Thyroid gland (tissue), 4 donors: ENCODE measurements around the gene TPRG1. TPM values are rescaled to one million over a fixed set of nuclear protein-coding genes. Genes with fewer than 3 reads are reported as not detected.

Source experiments
- DNase-seq, 2 donors: peaks; one replicate each; pipeline ENCODE4 v3.0.0-alpha.2; 2019
- H3K27ac ChIP-seq, 3 donors: fragments of 200-600 bp; sonication (generic); 1 replicate in 2 of 3; 2 replicates in 1 of 3; pipeline ENCODE4 v1.5.1; 2016 to 2019; ENCODE audit warnings: mild to moderate bottlenecking in 1 of 3, moderate library complexity in 1 of 3
- H3K27me3 ChIP-seq: fragments of 200-600 bp; sonication (generic); one replicate; pipeline ENCODE4 v1.5.1; 2019
- H3K36me3 ChIP-seq, 2 donors: fragments of 200-600 bp; sonication (generic); one replicate each; pipeline ENCODE4 v1.5.1; 2016 to 2019
- H3K4me1 ChIP-seq, 2 donors: fragments of 200-600 bp; sonication (generic); one replicate each; pipeline ENCODE4 v1.5.1; 2017 to 2019
- H3K4me3 ChIP-seq, 3 donors: fragments of 200-600 bp; sonication (generic); replicated peaks in 1 of 3; 1 replicate in 2 of 3; 2 replicates in 1 of 3; pipeline ENCODE4 v1.5.1; 2016; ENCODE audit warnings: mild to moderate bottlenecking in 1 of 3
- H3K9me3 ChIP-seq: fragments of 200-600 bp; sonication (generic); one replicate; pipeline ENCODE4 v1.5.1; 2017
- POLR2A ChIP-seq, 2 donors: fragments of 450-650 bp; IDR thresholded peaks; one replicate each; pipeline ENCODE4 v1.6.1; 2017; ENCODE audit warnings: antibody characterized with exemption in 2 of 2, mild to moderate bottlenecking in 2 of 2, moderate library complexity in 1 of 2
- WGBS, 2 donors: methylation state at CpG; one replicate each; pipeline ENCODE4 v1.1.5; 2017; 5-methylcytosine and 5-hydroxymethylcytosine counted together
- intact Hi-C: fragments of 100-400 bp; cut with DNase I; formaldehyde crosslinking; loops from one replicate; pipeline ENCODE4 v1.15.1; 2023
- total RNA-seq, 4 donors: library from RNA; depleted of rRNA; stranded (reverse); fragments of >200 nt; gene quantifications; one replicate each; pipeline ENCODE4 v1.2.3, GENCODE V29; 2016
- TF ChIP-seq, protein P1 (sequence below), 6 experiments: fragments of 200-600 bp in 3 of 6; fragments of 450-650 bp in 3 of 6; sonication (generic) in 3 of 6; IDR thresholded peaks; one replicate each; pipeline ENCODE4 v1.5.1; 2016 to 2019; ENCODE audit warnings: antibody characterized with exemption in 6 of 6, mild to moderate bottlenecking in 2 of 6, inconsistent platforms in 1 of 6, moderate library complexity in 1 of 6

The TPRG1 gene
- total RNA-seq, 4 donors from 2014 or later, result 2.0 to 10.5 (median 5.7) TPM

DNA sequence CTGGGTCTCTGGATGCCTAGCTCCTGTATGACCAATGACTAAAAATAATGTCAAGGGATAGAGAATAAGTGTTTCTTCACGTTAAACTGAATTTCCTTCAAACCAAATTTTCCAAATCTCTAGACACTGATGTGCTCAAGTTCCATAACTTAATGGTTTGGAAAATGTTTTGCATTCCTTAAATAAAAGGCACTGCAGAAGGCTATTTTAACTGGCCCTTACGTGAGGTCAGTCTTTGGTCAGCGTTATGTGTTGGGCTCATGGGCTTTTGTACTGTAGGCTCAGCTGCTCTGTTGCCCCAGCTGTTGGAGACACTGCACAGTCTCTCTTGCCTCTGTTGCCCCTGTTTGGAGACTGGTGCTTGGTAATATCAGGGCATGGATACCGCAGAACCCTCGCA, 188.5 kb downstream of the TPRG1 start:
- Histone ChIP-seq H3K27ac (no peak overlapping the region), H3K9me3 (no peaks in the 10 kb centered on the region), H3K4me3 (no peak overlapping the region), H3K36me3 (no peaks in the 10 kb centered on the region), H3K4me1 (peaks cover 3 to 8% of the 10 kb centered on the region in 2 donors), H3K27me3 (no peaks in the 10 kb centered on the region)
- no peak for DNase-seq
- TF ChIP-seq POLR2A (IDR thresholded peaks at IDR 0.05), result no peak
- TF ChIP-seq, protein P1, sequence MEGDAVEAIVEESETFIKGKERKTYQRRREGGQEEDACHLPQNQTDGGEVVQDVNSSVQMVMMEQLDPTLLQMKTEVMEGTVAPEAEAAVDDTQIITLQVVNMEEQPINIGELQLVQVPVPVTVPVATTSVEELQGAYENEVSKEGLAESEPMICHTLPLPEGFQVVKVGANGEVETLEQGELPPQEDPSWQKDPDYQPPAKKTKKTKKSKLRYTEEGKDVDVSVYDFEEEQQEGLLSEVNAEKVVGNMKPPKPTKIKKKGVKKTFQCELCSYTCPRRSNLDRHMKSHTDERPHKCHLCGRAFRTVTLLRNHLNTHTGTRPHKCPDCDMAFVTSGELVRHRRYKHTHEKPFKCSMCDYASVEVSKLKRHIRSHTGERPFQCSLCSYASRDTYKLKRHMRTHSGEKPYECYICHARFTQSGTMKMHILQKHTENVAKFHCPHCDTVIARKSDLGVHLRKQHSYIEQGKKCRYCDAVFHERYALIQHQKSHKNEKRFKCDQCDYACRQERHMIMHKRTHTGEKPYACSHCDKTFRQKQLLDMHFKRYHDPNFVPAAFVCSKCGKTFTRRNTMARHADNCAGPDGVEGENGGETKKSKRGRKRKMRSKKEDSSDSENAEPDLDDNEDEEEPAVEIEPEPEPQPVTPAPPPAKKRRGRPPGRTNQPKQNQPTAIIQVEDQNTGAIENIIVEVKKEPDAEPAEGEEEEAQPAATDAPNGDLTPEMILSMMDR (IDR thresholded peaks at IDR 0.05), result no peak
- 81 to 84% methylated on average over 5 of the region's 5 CpGs for WGBS, 2 donors
- intact Hi-C loops, result no loop called here

- no peaks in the 10 kb centered on the region for H3K4me1 ChIP-seq
- H3K27me3 ChIP-seq, result no peaks in the 10 kb centered on the region
- 77 to 80% methylated on average over 2 of the region's 2 CpGs for WGBS, 2 donors
- intact Hi-C loops, result no loop called here
- no peak overlapping the region for H3K4me3 ChIP-seq
- H3K27ac ChIP-seq, result no peak overlapping the region
- no peaks in the 10 kb centered on the region for H3K36me3 ChIP-seq
- TF ChIP-seq, protein P1 (IDR thresholded peaks at IDR 0.05), result no peak
- TF ChIP-seq POLR2A (IDR thresholded peaks at IDR 0.05), result no peak
- H3K9me3 ChIP-seq, result no peaks in the 10 kb centered on the region
- no peak for DNase-seq
Observed at GRCh38 chr3:189361103-189361835, 189.5 kb downstream of the TPRG1 start.

- Histone ChIP-seq H3K4me1 (no peaks in the 10 kb centered on the region), H3K4me3 (no peak overlapping the region), H3K27ac (no peak overlapping the region), H3K9me3 (no peaks in the 10 kb centered on the region), H3K36me3 (no peaks in the 10 kb centered on the region), H3K27me3 (no peaks in the 10 kb centered on the region)
- TF ChIP-seq, protein P1 (IDR thresholded peaks at IDR 0.05), result no peak
- TF ChIP-seq POLR2A (IDR thresholded peaks at IDR 0.05), result no peak
- 77 to 90% methylated on average over 3 of the region's 3 CpGs for WGBS, 2 donors
- intact Hi-C loops, result no loop called here
- DNase-seq, result peak; percentile 5 to 32
Observed at GRCh38 chr3:189363590-189364255, 192.0 kb downstream of the TPRG1 start.

- Histone ChIP-seq H3K9me3 (no peaks in the 10 kb centered on the region), H3K4me3 (no peak overlapping the region), H3K27ac (no peak overlapping the region), H3K4me1 (no peaks in the 10 kb centered on the region), H3K27me3 (no peaks in the 10 kb centered on the region), H3K36me3 (no peaks in the 10 kb centered on the region)
- TF ChIP-seq, protein P1 (IDR thresholded peaks at IDR 0.05), result no peak
- TF ChIP-seq POLR2A (IDR thresholded peaks at IDR 0.05), result no peak
- DNase-seq, result no peak
- 81 to 86% methylated on average over 3 of the region's 3 CpGs for WGBS, 2 donors
- intact Hi-C loops, result no loop called here
Observed at GRCh38 chr3:189365609-189366564, 194.1 kb downstream of the TPRG1 start.
